Loucy (cell line): ENCODE data around the gene HOXC12.

Experiments
- H2AFZ ChIP-seq: fragments of 200-600 bp; sonication (generic); 2 replicates; pipeline ENCODE4 v1.6.0; 2016; ENCODE audit warnings: antibody characterized with exemption, mild to moderate bottlenecking, low read length, moderate library complexity
- H3F3A ChIP-seq: fragments of 200-600 bp; 2 replicates; pipeline ENCODE4 v1.6.0; 2016; ENCODE audit warnings: antibody characterized with exemption, low read depth, mild to moderate bottlenecking
- H3K27me3 ChIP-seq: fragments of 200-600 bp; sonication (generic); 2 replicates; pipeline ENCODE4 v1.6.1; 2014; ENCODE audit warnings: low read length, mild to moderate bottlenecking; ENCODE audit not compliant: insufficient read depth, poor library complexity, severe bottlenecking
- H3K36me3 ChIP-seq: fragments of 200-600 bp; sonication (generic); 2 replicates; pipeline ENCODE4 v1.6.1; 2016; ENCODE audit warnings: low read length; ENCODE audit not compliant: insufficient read depth
- H3K4me1 ChIP-seq: fragments of 200-600 bp; sonication (generic); 2 replicates; pipeline ENCODE4 v1.5.1; 2014; ENCODE audit warnings: low read length, mild to moderate bottlenecking; ENCODE audit not compliant: insufficient read depth, poor library complexity, severe bottlenecking
- H3K4me2 ChIP-seq: fragments of 200-600 bp; sonication (generic); 2 replicates; pipeline ENCODE4 v1.6.0; 2014; ENCODE audit warnings: antibody characterized with exemption, low read length, low read depth, mild to moderate bottlenecking; ENCODE audit not compliant: poor library complexity, severe bottlenecking
- H3K4me3 ChIP-seq: fragments of 200-600 bp; sonication (generic); 2 replicates; pipeline ENCODE4 v1.5.1; 2014; ENCODE audit warnings: low read length, mild to moderate bottlenecking, mixed read lengths; ENCODE audit not compliant: poor library complexity, severe bottlenecking
- H3K79me2 ChIP-seq: fragments of 200-600 bp; sonication (generic); 2 replicates; pipeline ENCODE4 v1.6.1; 2014; ENCODE audit warnings: low read length; ENCODE audit not compliant: insufficient read depth
- H3K9ac ChIP-seq: fragments of 200-600 bp; sonication (generic); 2 replicates; pipeline ENCODE4 v1.6.0; 2014; ENCODE audit warnings: mild to moderate bottlenecking, low read depth, low read length, moderate library complexity; ENCODE audit not compliant: poor library complexity, severe bottlenecking
- H3K9me2 ChIP-seq: fragments of 200-600 bp; sonication (generic); replicated peaks from 2 replicates; pipeline ENCODE4 v1.6.1; 2016; ENCODE audit warnings: low read depth, low read length, mixed read lengths
- H3K9me3 ChIP-seq: fragments of 200-600 bp; sonication (generic); 2 replicates; pipeline ENCODE4 v1.6.1; 2014; ENCODE audit warnings: mild to moderate bottlenecking, antibody characterized with exemption, low read length, low read depth; ENCODE audit not compliant: insufficient read depth
- H4K20me1 ChIP-seq: fragments of 200-600 bp; sonication (generic); 2 replicates; pipeline ENCODE4 v1.6.0; 2014; ENCODE audit warnings: antibody characterized with exemption, low read length, mild to moderate bottlenecking; ENCODE audit not compliant: insufficient read depth, poor library complexity, severe bottlenecking
- CTCF ChIP-seq: fragments of 200-600 bp; sonication (generic); conservative IDR thresholded peaks from 2 replicates; pipeline ENCODE4 v1.5.1; 2014; ENCODE audit warnings: mild to moderate bottlenecking, antibody characterized with exemption, low read length
- EZH2phosphoT487 ChIP-seq: fragments of 200-600 bp; IDR thresholded peaks from 2 replicates; pipeline ENCODE4 v1.6.1; 2018; ENCODE audit warnings: antibody characterized with exemption, mild to moderate bottlenecking, moderate library complexity, borderline replicate concordance

HOXC12 gene

GRCh38 chr12:53942467-53942997 is 12.2 kb upstream of the HOXC12 start:
- H3K9me2 ChIP-seq: no peaks in the 10 kb centered on the region
- no peak for TF ChIP-seq CTCF
- no peak for TF ChIP-seq EZH2phosphoT487
- H3K4me3 ChIP-seq: no peak overlapping the region
- H3K9me3 ChIP-seq: no peaks in the 10 kb centered on the region
- no peaks in the 10 kb centered on the region for H3K79me2 ChIP-seq
- no peak overlapping the region for H3K9ac ChIP-seq
- H3K4me2 ChIP-seq: no peak overlapping the region
- H4K20me1 ChIP-seq: no peaks in the 10 kb centered on the region
- H3K27me3 ChIP-seq: no peaks in the 10 kb centered on the region
- H3K4me1 ChIP-seq: peaks cover 10% of the 10 kb centered on the region
- no peak overlapping the region for H2AFZ ChIP-seq
- no peaks in the 10 kb centered on the region for H3K36me3 ChIP-seq
- H3F3A ChIP-seq: no peaks in the 10 kb centered on the region

DNA sequence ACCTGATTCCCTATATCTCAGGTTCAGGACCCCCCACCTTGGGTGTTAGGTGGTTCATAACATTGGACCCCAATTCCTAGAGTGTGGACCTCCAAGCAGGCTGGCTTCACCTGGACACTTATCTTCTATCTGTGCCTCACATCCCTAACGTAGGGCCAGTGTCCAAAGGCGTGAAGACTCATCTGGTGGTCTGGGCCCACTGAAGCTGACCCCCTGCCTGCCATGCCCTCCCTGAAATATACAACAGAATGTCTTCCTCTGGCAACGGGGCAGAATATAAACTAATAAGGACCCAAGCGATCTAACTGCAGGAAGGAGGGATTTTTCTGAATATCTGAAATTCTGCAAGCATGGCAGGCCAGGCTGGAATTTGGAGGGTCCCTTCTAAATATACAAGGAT is 10.5 kb upstream of the HOXC12 start:
- Histone ChIP-seq H3K9me3 (no peaks in the 10 kb centered on the region), H3K27me3 (no peaks in the 10 kb centered on the region), H3K9ac (no peak overlapping the region), H3K4me1 (peaks cover 10% of the 10 kb centered on the region), H4K20me1 (no peaks in the 10 kb centered on the region), H3K36me3 (no peaks in the 10 kb centered on the region), H3K4me2 (no peak overlapping the region), H3K79me2 (no peaks in the 10 kb centered on the region), H3K4me3 (no peak overlapping the region), H3K9me2 (no peaks in the 10 kb centered on the region), H3F3A (no peaks in the 10 kb centered on the region), H2AFZ (no peak overlapping the region)
- TF ChIP-seq EZH2phosphoT487 (no peak), CTCF (no peak)

DNA sequence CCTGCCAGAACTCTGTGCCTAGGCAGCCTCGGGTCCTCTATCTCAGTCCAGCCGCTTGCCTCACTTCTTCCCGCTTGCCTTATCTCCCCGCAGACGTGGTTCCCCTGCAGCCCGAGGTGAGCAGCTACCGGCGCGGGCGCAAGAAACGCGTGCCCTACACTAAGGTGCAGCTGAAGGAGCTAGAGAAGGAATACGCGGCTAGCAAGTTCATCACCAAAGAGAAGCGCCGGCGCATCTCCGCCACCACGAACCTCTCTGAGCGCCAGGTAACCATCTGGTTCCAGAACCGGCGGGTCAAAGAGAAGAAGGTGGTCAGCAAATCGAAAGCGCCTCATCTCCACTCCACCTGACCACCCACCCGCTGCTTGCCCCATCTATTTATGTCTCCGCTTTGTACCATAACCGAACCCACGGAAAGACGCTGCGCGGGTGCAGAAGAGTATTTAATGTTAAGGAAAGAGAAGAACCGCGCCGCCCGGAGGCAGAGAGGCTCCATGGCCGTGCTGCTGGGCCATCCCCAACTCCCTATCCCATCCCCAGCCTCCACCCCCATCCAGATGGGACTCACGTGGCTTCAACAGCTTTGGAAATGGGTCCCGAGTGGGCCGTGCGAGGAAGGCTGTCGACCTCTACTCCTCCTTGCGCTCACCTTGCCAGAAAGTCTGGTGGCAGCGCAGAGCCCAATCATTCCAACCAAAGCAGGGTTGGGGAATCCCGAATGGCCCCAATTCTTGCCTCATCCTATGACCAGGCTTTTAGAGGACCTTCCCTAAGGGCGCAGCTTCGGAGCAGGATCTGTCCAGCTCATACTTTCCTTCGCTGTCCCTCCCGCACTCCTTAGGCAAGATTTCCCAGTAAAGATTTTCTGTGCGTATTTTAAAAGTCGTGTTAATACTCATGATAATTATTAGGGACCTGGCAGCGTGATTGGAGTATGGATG is 9.5 kb upstream of the HOXC12 start:
- H3K4me2 ChIP-seq: no peak overlapping the region
- H3K9me2 ChIP-seq: no peaks in the 10 kb centered on the region
- no peaks in the 10 kb centered on the region for H3K36me3 ChIP-seq
- no peak overlapping the region for H3K9ac ChIP-seq
- H3K79me2 ChIP-seq: no peaks in the 10 kb centered on the region
- no peak overlapping the region for H2AFZ ChIP-seq
- H3K27me3 ChIP-seq: no peaks in the 10 kb centered on the region
- H3K9me3 ChIP-seq: no peaks in the 10 kb centered on the region
- TF ChIP-seq CTCF: no peak
- TF ChIP-seq EZH2phosphoT487: no peak
- no peak overlapping the region for H3K4me3 ChIP-seq
- peaks cover 10% of the 10 kb centered on the region for H3K4me1 ChIP-seq
- H4K20me1 ChIP-seq: no peaks in the 10 kb centered on the region
- no peaks in the 10 kb centered on the region for H3F3A ChIP-seq
